Suppressor macrophage treated with lipopolysaccharide for 1 hour (primary cell): Measurements from ENCODE around the gene JOSD1.
A peak's percentile ranks its signal among the peaks of the same experiment; 100 is the strongest.
"Not testable (repeated sequence)": the region's sequence is repeated elsewhere in the genome, so short reads cannot be mapped to it uniquely, and the experiment has no call there.

ENCODE experiments used
- DNase-seq, 3 donors: peaks; one replicate each; pipeline ENCODE4 v3.0.0-alpha.2; 2020 to 2022

The JOSD1 gene

DNA sequence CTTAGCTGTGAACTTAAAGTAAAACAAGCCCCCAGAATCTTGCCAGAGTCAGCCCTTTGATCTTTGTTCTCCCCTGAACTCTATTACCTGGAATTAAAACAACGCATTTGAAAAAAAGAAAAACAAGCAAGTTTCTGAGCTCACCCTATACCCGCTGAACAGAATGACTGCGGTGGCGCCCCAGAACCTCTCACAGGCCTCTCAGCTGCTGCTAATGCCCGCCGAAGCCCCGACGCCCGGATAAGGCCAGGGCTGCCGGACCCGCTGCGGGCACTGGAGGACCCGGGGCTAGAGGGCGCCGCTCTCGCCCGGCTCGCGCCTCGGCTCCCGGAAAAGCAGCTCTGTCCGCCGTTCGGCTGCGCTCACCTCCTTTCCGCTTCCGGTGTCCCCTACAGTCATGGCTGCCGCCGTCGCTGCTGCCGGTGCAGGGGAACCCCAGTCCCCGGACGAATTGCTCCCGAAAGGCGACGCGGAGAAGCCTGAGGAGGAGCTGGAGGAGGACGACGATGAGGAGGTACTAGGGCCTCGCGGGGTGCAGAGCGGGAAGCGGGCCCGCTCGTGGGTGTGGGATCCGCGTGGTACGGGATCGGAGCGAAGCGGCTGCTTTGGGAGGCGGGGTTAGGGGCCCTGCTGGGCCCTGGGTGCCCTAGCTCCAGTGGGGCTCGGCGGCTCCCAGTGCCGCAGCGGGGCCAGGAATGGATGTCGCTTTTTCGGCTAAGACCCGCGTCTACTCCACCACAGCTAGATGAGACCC is 19.0 kb downstream of the JOSD1 start, which contains the start of gene TOMM22:
Gene TOMM22 (plus strand): TSS at position 376 of the 754 bp plus-strand sequence. CDS start 22 bp downstream, at position 398.
- DNase-seq = peak; percentile 92 to 96 (median 95)

DNA sequence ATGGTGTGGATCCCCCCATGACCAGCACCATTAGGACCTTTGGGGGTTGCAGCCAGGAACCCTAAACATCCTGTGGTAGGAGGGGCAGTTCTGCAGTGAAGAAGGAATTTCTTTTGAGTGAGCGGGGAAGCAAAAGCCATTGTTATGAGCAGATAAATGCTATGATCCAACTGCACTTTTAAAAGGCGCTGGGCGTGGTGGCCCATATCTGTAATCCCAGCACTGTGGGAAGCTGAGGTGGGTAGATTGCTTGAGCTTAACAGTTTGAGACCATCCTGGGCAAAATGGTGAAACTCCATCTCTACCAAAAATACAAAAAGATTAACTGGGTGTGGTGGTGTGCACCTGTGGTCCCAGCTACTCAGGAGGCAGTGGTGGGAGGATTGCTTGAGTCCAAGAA is 24.9 kb downstream of the JOSD1 start:
- DNase-seq = no peak

DNA sequence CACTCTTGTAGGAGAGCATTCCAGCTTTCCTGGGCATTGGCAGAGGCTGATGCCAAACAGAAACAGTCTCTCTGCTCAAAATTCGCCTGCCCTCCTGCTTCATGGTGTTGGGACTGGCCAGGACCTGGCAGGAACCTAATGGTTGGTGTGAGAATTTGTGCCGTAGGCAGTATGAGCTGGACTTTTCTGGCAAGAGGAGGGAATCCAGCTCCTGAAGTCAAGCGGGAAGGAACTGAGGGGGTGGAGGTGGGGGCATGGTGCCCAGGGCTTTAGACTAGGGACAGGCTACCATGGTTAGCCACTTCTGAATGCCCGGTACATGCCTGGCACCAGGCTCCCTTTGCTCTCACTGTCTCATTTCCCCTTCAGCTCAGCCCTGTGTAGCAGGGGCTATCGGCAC is 25.9 kb downstream of the JOSD1 start:
- DNase-seq = no peak

DNA sequence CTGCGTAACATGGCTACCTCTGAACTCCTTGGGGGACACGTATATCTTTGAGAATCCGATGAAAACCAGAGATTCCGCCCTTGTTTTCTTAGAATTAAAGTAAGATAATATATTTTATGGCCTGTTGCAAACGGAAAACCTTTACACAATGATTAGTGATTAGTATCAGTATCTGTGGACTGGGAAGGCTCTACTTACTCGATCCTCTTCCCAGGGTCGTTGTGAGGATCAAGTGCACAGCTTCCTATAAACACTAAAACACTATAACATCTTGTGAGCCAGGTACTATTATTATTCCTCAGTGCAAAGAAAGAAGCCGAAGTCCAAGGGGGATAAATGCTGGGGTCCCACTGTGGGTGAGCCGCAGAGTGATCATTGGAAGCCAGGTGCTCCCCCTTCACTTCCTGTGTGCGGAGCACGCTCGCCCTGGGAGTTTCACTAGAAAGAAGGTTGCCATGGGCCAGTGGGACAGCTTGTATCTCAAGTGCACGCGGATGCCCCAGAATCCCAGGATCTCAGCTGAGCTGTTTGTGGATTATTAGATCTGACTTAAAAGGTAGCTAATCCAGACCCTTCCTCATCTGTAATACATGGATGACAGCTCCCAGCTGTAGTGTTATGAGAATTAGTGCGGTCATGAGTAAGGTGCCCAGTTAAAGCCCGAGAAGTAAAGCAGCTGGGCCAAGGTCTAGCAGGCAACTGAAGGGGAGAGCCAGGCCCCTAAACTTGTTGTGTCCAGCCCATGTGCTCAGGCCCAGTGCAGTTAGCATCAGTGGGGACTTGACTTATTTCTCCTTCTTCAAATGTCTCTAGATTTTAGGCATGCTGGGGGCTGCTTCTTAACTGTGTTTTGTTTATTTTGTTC is 43.5 kb downstream of the JOSD1 start:
- peak in 1 of 3 donors; percentile 18 for DNase-seq

DNA sequence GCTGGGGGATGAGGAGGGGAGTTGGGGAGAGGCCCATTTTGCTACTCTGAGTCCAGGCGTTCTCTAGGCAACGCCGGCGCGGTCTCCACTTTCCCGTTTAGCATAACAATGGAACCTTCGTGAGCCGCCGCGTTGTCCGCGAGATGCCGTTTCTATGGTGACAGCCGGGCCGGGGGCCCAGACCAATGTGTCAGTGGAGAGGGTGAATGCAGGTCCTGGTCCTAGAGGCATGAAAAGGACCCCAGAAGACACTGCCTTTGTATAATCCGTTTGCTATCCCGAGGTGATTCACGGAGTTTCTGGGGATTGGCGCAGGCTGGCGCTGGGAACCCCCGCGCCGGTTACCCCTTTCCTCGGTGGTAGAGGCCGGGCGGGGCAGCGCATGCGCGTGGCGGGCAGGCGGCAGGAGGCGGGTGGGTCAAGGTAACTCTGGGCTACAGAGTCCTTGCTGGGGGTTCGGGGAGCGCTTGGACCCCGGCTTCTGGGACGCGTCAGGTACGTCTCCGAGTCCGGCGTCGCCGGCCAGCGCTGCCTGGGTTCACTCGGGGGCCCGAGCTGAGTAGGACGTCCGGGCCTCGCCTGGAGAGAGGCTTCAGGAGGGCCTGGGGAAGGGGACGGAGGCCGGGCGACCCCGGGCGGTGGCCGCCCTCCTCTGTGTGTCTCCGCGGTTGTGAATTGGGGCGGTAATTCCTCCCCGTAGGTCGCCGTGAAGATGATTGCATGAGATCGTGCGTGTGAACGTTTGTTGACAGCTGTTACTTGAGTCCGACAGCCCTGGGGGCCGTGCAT is 44.3 kb downstream of the JOSD1 start, which contains the start of the genes CBY1 and FAM227A:
Gene CBY1 (plus strand): TSS at position 383 of the 789 bp plus-strand sequence. CDS start 11,417 bp downstream, outside the sequence.
Gene FAM227A (minus strand): TSS at position 137 of the 789 bp plus-strand sequence. CDS start 6,224 bp downstream, outside the sequence.
- peak; percentile 87 to 93 (median 93) for DNase-seq

- DNase-seq = no peak
Measured at GRCh38 chr22:38655519-38656255, 45.1 kb downstream of the JOSD1 start.

GRCh38 chr22:38653741-38654140 is 47.0 kb downstream of the JOSD1 start:
- DNase-seq = no peak

DNA sequence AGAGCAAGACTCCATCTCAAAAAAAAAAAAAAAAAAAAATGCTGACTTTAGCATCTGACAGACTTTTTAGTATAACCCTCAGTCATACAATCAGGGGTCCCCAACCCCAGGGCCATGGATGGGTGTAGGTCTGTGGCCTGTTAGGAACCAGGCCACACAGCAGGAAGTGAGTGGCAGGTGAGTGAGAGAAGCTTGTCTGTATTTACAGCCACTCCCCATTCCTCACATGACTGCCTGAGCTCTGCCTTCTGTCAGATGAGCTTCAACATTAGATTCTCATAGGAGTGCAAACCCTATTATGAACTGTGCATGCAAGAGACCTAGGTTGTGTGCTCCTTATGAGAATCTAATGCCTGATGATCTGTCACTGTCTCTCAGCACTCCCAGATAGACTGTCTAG is 47.9 kb downstream of the JOSD1 start:
- no peak for DNase-seq

- no peak for DNase-seq
Measured at GRCh38 chr22:38649841-38650522, 50.8 kb downstream of the JOSD1 start.

- DNase-seq = no peak
Measured at GRCh38 chr22:38645430-38645829, 55.3 kb downstream of the JOSD1 start.

DNA sequence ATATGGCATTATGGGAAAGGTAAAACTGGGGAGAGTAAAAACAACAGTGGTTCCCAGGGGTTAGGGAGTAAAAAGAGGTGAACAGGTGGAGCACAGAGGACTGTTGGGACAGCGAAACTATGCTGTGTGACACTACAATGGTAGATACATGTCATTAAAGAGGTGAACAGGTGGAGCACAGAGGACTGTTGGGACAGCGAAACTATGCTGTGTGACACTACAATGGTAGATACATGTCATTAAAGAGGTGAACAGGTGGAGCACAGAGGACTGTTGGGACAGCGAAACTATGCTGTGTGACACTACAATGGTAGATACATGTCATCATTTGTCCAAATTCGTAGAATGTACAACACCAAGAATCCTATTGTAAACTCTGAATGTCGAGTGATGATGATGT is 56.5 kb downstream of the JOSD1 start:
- DNase-seq = not testable (repeated sequence)

- DNase-seq = no peak
Measured at GRCh38 chr22:38641476-38642040, 59.2 kb downstream of the JOSD1 start.

DNA sequence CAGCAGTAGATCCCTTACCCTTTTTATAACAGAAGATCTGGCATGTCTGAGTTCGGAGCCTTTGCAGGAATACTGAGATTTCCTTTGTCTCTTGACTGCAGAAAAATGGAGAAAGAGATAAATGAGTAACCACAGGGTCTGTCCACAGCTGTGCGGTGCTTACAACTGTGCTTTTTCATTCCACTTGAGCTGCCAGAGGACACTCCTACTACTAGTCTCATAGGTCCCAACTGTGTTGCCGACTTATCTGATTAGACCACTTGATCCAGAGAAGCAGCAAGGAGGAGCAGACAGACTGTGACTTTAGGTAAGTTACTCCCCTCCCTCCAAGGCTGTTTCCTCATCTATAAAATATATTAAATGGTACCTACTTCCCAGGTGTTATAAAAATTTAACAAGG is 62.0 kb downstream of the JOSD1 start:
- no peak for DNase-seq

DNA sequence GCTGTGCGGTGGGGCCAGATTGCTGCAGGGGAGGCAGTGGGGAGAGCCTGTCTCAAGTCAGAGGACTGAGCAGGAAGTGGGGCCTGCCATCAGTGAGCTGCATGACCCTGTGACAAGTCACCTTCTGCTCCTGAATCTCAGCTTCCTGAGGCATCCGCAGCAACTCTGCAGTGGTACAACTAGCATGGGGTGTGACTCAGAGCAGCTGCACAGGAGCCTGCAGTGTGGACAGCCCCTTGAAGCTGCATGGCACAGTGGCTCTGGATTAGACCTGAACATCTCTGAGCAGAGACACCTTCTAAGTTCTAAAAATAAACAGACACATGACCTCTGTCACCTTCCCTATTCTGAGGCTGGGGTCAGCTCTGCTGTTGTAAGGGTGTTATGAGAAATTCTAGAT is 62.5 kb downstream of the JOSD1 start:
- DNase-seq = no peak
